Neuron (in vitro differentiated cells): ENCODE data around the gene VPS35L.
"Not testable (repeated sequence)": the region's sequence is repeated elsewhere in the genome, so short reads cannot be mapped to it uniquely, and the experiment has no call there.

Experiments used
- H2AFZ ChIP-seq: one replicate; pipeline ENCODE4 v1.6.1; 2013; ENCODE audit warnings: low read depth, mild to moderate bottlenecking, inconsistent platforms, low read length, moderate library complexity
- H3K27me3 ChIP-seq: one replicate; pipeline ENCODE4 v1.6.1; 2013; ENCODE audit warnings: low read length; ENCODE audit not compliant: insufficient read depth
- H3K36me3 ChIP-seq: one replicate; pipeline ENCODE4 v1.6.1; 2013; ENCODE audit warnings: low read length; ENCODE audit not compliant: insufficient read depth
- H3K4me1 ChIP-seq: one replicate; pipeline ENCODE4 v1.6.1; 2013; ENCODE audit warnings: low read length; ENCODE audit not compliant: insufficient read depth
- H3K4me3 ChIP-seq: 2 replicates; pipeline ENCODE4 v1.5.1; 2013; ENCODE audit warnings: mild to moderate bottlenecking, low read length, moderate library complexity
- H3K9me3 ChIP-seq: one replicate; pipeline ENCODE4 v1.6.1; 2013; ENCODE audit warnings: low read length

The VPS35L gene

GRCh38 chr16:19657831-19658230 is 102.3 kb downstream of the VPS35L start:
- Histone ChIP-seq H2AFZ (no peak overlapping the region), H3K27me3 (no peaks in the 10 kb centered on the region), H3K36me3 (peaks cover 41% of the 10 kb centered on the region), H3K9me3 (peaks cover 8% of the 10 kb centered on the region), H3K4me3 (no peak overlapping the region), H3K4me1 (no peaks in the 10 kb centered on the region)

- Histone ChIP-seq H3K4me3 (no peak overlapping the region), H3K4me1 (no peaks in the 10 kb centered on the region)
These were observed 104.1 kb downstream of the VPS35L start for GRCh38 chr16:19659554-19659953.

GRCh38 chr16:19660432-19660831 is 104.9 kb downstream of the VPS35L start:
- H3K9me3 ChIP-seq: peaks cover 8% of the 10 kb centered on the region
- no peak overlapping the region for H3K4me3 ChIP-seq
- H3K4me1 ChIP-seq: no peaks in the 10 kb centered on the region
- H3K36me3 ChIP-seq: peaks cover 22% of the 10 kb centered on the region
- no peaks in the 10 kb centered on the region for H3K27me3 ChIP-seq
- H2AFZ ChIP-seq: no peak overlapping the region

More at GRCh38 chr16:19659554-19659953, 104.1 kb downstream of the VPS35L start:
- Histone ChIP-seq H3K9me3 (peaks cover 8% of the 10 kb centered on the region), H2AFZ (no peak overlapping the region), H3K36me3 (peaks cover 26% of the 10 kb centered on the region), H3K27me3 (no peaks in the 10 kb centered on the region)

GRCh38 chr16:19662351-19662750 is 106.8 kb downstream of the VPS35L start:
- Histone ChIP-seq H3K27me3 (no peaks in the 10 kb centered on the region), H3K4me3 (no peak overlapping the region), H3K4me1 (no peaks in the 10 kb centered on the region), H2AFZ (no peak overlapping the region), H3K36me3 (peaks cover 17% of the 10 kb centered on the region), H3K9me3 (peaks cover 8% of the 10 kb centered on the region)

GRCh38 chr16:19664166-19664565 is 108.7 kb downstream of the VPS35L start:
- Histone ChIP-seq H3K27me3 (no peaks in the 10 kb centered on the region), H2AFZ (no peak overlapping the region), H3K9me3 (peaks cover 8% of the 10 kb centered on the region), H3K4me1 (no peaks in the 10 kb centered on the region), H3K36me3 (peaks cover 14% of the 10 kb centered on the region), H3K4me3 (no peak overlapping the region)

GRCh38 chr16:19665313-19665712 is 109.8 kb downstream of the VPS35L start:
- peaks cover 18% of the 10 kb centered on the region for H3K36me3 ChIP-seq
- not testable (repeated sequence) for H3K4me3 ChIP-seq, H3K4me1 ChIP-seq

GRCh38 chr16:19666477-19666876 is 111.0 kb downstream of the VPS35L start:
- Histone ChIP-seq H3K27me3 (no peaks in the 10 kb centered on the region), H3K9me3 (peaks cover 8% of the 10 kb centered on the region), H3K4me3 (no peak overlapping the region), H3K36me3 (peaks cover 25% of the 10 kb centered on the region), H2AFZ (no peak overlapping the region), H3K4me1 (no peaks in the 10 kb centered on the region)

More at GRCh38 chr16:19665313-19665712, 109.8 kb downstream of the VPS35L start:
- H3K27me3 ChIP-seq, H2AFZ ChIP-seq, H3K9me3 ChIP-seq: not testable (repeated sequence)

GRCh38 chr16:19672378-19672777 is 116.9 kb downstream of the VPS35L start:
- Histone ChIP-seq H3K4me3 (no peak overlapping the region), H3K9me3 (no peaks in the 10 kb centered on the region), H3K36me3 (peaks cover 28% of the 10 kb centered on the region), H3K27me3 (no peaks in the 10 kb centered on the region), H2AFZ (no peak overlapping the region), H3K4me1 (no peaks in the 10 kb centered on the region)

GRCh38 chr16:19674485-19674884 is 119.0 kb downstream of the VPS35L start:
- Histone ChIP-seq H3K36me3 (peaks cover 25% of the 10 kb centered on the region), H3K27me3 (no peaks in the 10 kb centered on the region), H3K9me3 (no peaks in the 10 kb centered on the region), H3K4me3 (no peak overlapping the region), H2AFZ (no peak overlapping the region), H3K4me1 (no peaks in the 10 kb centered on the region)

- Histone ChIP-seq H3K4me1 (no peaks in the 10 kb centered on the region), H2AFZ (no peak overlapping the region), H3K27me3 (no peaks in the 10 kb centered on the region), H3K9me3 (no peaks in the 10 kb centered on the region), H3K36me3 (peaks cover 24% of the 10 kb centered on the region), H3K4me3 (no peak overlapping the region)
These were observed 121.9 kb downstream of the VPS35L start for GRCh38 chr16:19677402-19677801.

- Histone ChIP-seq H3K27me3 (no peaks in the 10 kb centered on the region), H2AFZ (no peak overlapping the region), H3K9me3 (peaks cover 5% of the 10 kb centered on the region), H3K36me3 (peaks cover 37% of the 10 kb centered on the region), H3K4me3 (no peak overlapping the region), H3K4me1 (no peaks in the 10 kb centered on the region)
These were observed 123.3 kb downstream of the VPS35L start for GRCh38 chr16:19678804-19679203.

GRCh38 chr16:19679281-19679680 is 123.8 kb downstream of the VPS35L start:
- peaks cover 41% of the 10 kb centered on the region for H3K36me3 ChIP-seq
- H3K4me3 ChIP-seq: not testable (repeated sequence)

GRCh38 chr16:19680881-19681340 is 125.4 kb downstream of the VPS35L start:
- Histone ChIP-seq H3K27me3 (no peaks in the 10 kb centered on the region), H3K4me3 (no peak overlapping the region)

More at GRCh38 chr16:19679281-19679680, 123.8 kb downstream of the VPS35L start:
- H3K9me3 ChIP-seq, H2AFZ ChIP-seq, H3K27me3 ChIP-seq, H3K4me1 ChIP-seq: not testable (repeated sequence)

GRCh38 chr16:19681637-19682036 is 126.1 kb downstream of the VPS35L start:
- H3K4me3 ChIP-seq: no peak overlapping the region
- H2AFZ ChIP-seq: no peak overlapping the region
- peaks cover 3% of the 10 kb centered on the region for H3K4me1 ChIP-seq
- H3K27me3 ChIP-seq: no peaks in the 10 kb centered on the region
- peaks cover 53% of the 10 kb centered on the region for H3K36me3 ChIP-seq
- H3K9me3 ChIP-seq: peaks cover 14% of the 10 kb centered on the region

More at GRCh38 chr16:19680881-19681340, 125.4 kb downstream of the VPS35L start:
- peaks cover 14% of the 10 kb centered on the region for H3K9me3 ChIP-seq
- H2AFZ ChIP-seq: no peak overlapping the region
- H3K4me1 ChIP-seq: peaks cover 3% of the 10 kb centered on the region
- peaks cover 55% of the 10 kb centered on the region for H3K36me3 ChIP-seq
